Astrocyte of the spinal cord (primary cell): ENCODE measurements around the gene MXD3.

Source experiments
- DNase-seq: peaks from one replicate; pipeline ENCODE4 v3.0.0; 2011; ENCODE audit warnings: low read depth, low spot score
- H3K4me3 ChIP-seq: 2 replicates; pipeline ENCODE4 v1.5.1; 2011; ENCODE audit warnings: low read depth, mild to moderate bottlenecking, low read length, moderate library complexity
- CTCF ChIP-seq: IDR thresholded peaks from 2 replicates; pipeline ENCODE4 v1.5.1; 2012; ENCODE audit warnings: low read depth, mild to moderate bottlenecking, low read length, inconsistent platforms
- in situ Hi-C: cut with HindIII; loops from 2 replicates; pipeline ENCODE4 v1.10.0; 2017; ENCODE audit warnings: low sequenced_read_pairs

Gene MXD3

GRCh38 chr5:177325868-177326381 is 14.2 kb upstream of the MXD3 start:
- no peak for TF ChIP-seq CTCF
- in situ Hi-C loops: no loop called here
- H3K4me3 ChIP-seq: no peak overlapping the region
- DNase-seq: no peak

GRCh38 chr5:177320879-177321278 is 9.2 kb upstream of the MXD3 start:
- no peak for DNase-seq
- no peak for TF ChIP-seq CTCF
- in situ Hi-C loops: no loop called here
- no peak overlapping the region for H3K4me3 ChIP-seq

GRCh38 chr5:177319913-177320588 is 8.4 kb upstream of the MXD3 start:
- DNase-seq: no peak
- in situ Hi-C loops: no loop called here
- H3K4me3 ChIP-seq: no peak overlapping the region
- no peak for TF ChIP-seq CTCF

GRCh38 chr5:177317959-177318377 is 6.3 kb upstream of the MXD3 start:
- in situ Hi-C loops: no loop called here

GRCh38 chr5:177316005-177316404 is 4.3 kb upstream of the MXD3 start:
- TF ChIP-seq CTCF: no peak
- no peak for DNase-seq
- in situ Hi-C loops: no loop called here
- no peak overlapping the region for H3K4me3 ChIP-seq

More at GRCh38 chr5:177317959-177318377, 6.3 kb upstream of the MXD3 start:
- peak; percentile 90 for TF ChIP-seq CTCF
- no peak overlapping the region for H3K4me3 ChIP-seq
- DNase-seq: peak; percentile 80

GRCh38 chr5:177315411-177315810 is 3.7 kb upstream of the MXD3 start:
- DNase-seq: no peak
- in situ Hi-C loops: no loop called here
- TF ChIP-seq CTCF: no peak
- no peak overlapping the region for H3K4me3 ChIP-seq
